SK-N-MC (cell line): ENCODE measurements around the gene DLG1.

Experiments
- EZH2 ChIP-seq: fragments of 200-600 bp; sonication (generic); IDR thresholded peaks from one replicate; pipeline ENCODE4 v1.6.1; 2017; ENCODE audit warnings: antibody characterized with exemption
- POLR2AphosphoS5 ChIP-seq: IDR thresholded peaks from 2 replicates; pipeline ENCODE4 v1.6.1; 2012; ENCODE audit warnings: mild to moderate bottlenecking, low read depth, low read length, borderline replicate concordance

DNA sequence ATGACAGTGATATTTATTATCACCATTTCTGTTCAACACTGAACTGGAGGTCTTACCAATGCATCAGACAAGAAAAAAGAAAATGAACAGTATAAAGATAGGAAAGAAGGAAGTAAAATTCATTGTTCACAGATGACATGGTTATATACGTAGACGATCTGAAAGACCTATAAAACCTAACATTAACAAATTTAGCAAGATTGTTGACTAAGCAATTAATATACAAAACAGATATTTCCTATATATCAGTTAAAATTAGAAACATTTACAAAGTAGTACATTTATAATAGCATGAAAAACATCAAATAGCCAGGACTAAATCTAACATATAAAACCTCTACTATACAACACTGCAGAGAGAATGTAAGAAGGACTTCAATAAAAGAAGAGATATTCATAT lies 176.0 kb downstream of the DLG1 start:
- TF ChIP-seq EZH2, result no peak
- no peak for TF ChIP-seq POLR2AphosphoS5
